HFFc6 (cell line): ENCODE measurements around the gene TYROBP. TPM values are rescaled to one million over a fixed set of nuclear protein-coding genes. Genes with fewer than 3 reads are reported as not detected.

ENCODE experiments used
- DNase-seq: peaks from one replicate; pipeline ENCODE4 v3.0.0-alpha.2; 2018
- H3K27ac Mint-ChIP-seq: 2 replicates; pipeline ENCODE4 v1.8.0; 2020; ENCODE audit warnings: mild to moderate bottlenecking, mixed read lengths
- H3K27me3 Mint-ChIP-seq: 2 replicates; pipeline ENCODE4 v1.8.0; 2021; ENCODE audit warnings: mild to moderate bottlenecking, moderate library complexity, mixed read lengths; ENCODE audit not compliant: insufficient read depth
- H3K36me3 Mint-ChIP-seq: 2 replicates; pipeline ENCODE4 v1.8.0; 2021; ENCODE audit warnings: low read depth, mixed read lengths
- H3K4me1 Mint-ChIP-seq: 2 replicates; pipeline ENCODE4 v1.8.0; 2020; ENCODE audit warnings: low read depth, mixed read lengths
- H3K4me3 Mint-ChIP-seq: 2 replicates; pipeline ENCODE4 v1.8.0; 2020; ENCODE audit warnings: mild to moderate bottlenecking, moderate library complexity, mixed read lengths
- H3K9me3 Mint-ChIP-seq: 2 replicates; pipeline ENCODE4 v1.8.0; 2020; ENCODE audit warnings: mild to moderate bottlenecking, mixed read lengths
- CTCF ChIP-seq: fragments of 200-600 bp; sonication (generic); IDR thresholded peaks from 2 replicates; pipeline ENCODE4 v1.5.0; 2021; ENCODE audit warnings: antibody characterized with exemption, mild to moderate bottlenecking
- total RNA-seq, 6 experiments: library from RNA; stranded (reverse); fragmentation: NEBNext Ultra II Directional; extraction: Animal tissue kit (Norgen Biotek cat#: 25700); gene quantifications; 2 replicates in 1 of 6; 3 replicates in 5 of 6; pipeline ENCODE4 v1.2.3, GENCODE V29; 2021

TYROBP gene
- total RNA-seq, 6 experiments from 2014 or later = not detected

- Mint-ChIP-seq H3K27me3 (peaks cover 2% of the 10 kb centered on the region), H3K9me3 (no peaks in the 10 kb centered on the region), H3K36me3 (peaks cover 8% of the 10 kb centered on the region), H3K27ac (no peak overlapping the region), H3K4me1 (no peaks in the 10 kb centered on the region), H3K4me3 (no peak overlapping the region)
- no peak for TF ChIP-seq CTCF
- DNase-seq = no peak
These were observed 36.5 kb upstream of the TYROBP start for GRCh38 chr19:35944556-35944955.

GRCh38 chr19:35943321-35944301 is 35.5 kb upstream of the TYROBP start:
- peaks cover 8% of the 10 kb centered on the region for H3K36me3 Mint-ChIP-seq
- no peak for TF ChIP-seq CTCF
- peaks cover 2% of the 10 kb centered on the region for H3K27me3 Mint-ChIP-seq
- no peak for DNase-seq
- no peak overlapping the region for H3K4me3 Mint-ChIP-seq
- H3K4me1 Mint-ChIP-seq = peaks cover 4% of the 10 kb centered on the region
- no peak overlapping the region for H3K27ac Mint-ChIP-seq
- no peaks in the 10 kb centered on the region for H3K9me3 Mint-ChIP-seq

GRCh38 chr19:35942235-35942634 is 34.1 kb upstream of the TYROBP start:
- no peak overlapping the region for H3K27ac Mint-ChIP-seq
- peaks cover 8% of the 10 kb centered on the region for H3K36me3 Mint-ChIP-seq
- H3K4me1 Mint-ChIP-seq = peaks cover 17% of the 10 kb centered on the region
- H3K4me3 Mint-ChIP-seq = no peak overlapping the region
- no peak for TF ChIP-seq CTCF
- DNase-seq = no peak
- peaks cover 2% of the 10 kb centered on the region for H3K27me3 Mint-ChIP-seq
- H3K9me3 Mint-ChIP-seq = no peaks in the 10 kb centered on the region

GRCh38 chr19:35940839-35941238 is 32.7 kb upstream of the TYROBP start:
- no peak for DNase-seq
- Mint-ChIP-seq H3K27me3 (peaks cover 2% of the 10 kb centered on the region; the same call in 1 of the 2 replicates), H3K27ac (no peak overlapping the region), H3K9me3 (no peaks in the 10 kb centered on the region), H3K4me1 (peaks cover 26% of the 10 kb centered on the region), H3K4me3 (no peak overlapping the region), H3K36me3 (peaks cover 8% of the 10 kb centered on the region)
- TF ChIP-seq CTCF = no peak

- DNase-seq = no peak
- H3K36me3 Mint-ChIP-seq = peaks cover 8% of the 10 kb centered on the region
- no peak overlapping the region for H3K27ac Mint-ChIP-seq
- H3K4me3 Mint-ChIP-seq = no peak overlapping the region
- peaks cover 2% of the 10 kb centered on the region; the same call in 1 of the 2 replicates for H3K27me3 Mint-ChIP-seq
- H3K4me1 Mint-ChIP-seq = peaks cover 31% of the 10 kb centered on the region
- no peak for TF ChIP-seq CTCF
- no peaks in the 10 kb centered on the region for H3K9me3 Mint-ChIP-seq
These were observed 32.1 kb upstream of the TYROBP start for GRCh38 chr19:35940078-35940775.
